C4-2B (cell line): ENCODE measurements around the gene DUSP23.

Source experiments
- ZFX ChIP-seq: fragments of 450-650 bp; IDR thresholded peaks from 2 replicates; pipeline ENCODE4 v1.6.1; 2017
- TF ChIP-seq, protein P1 (sequence below): fragments of 450-650 bp; conservative IDR thresholded peaks from 2 replicates; pipeline ENCODE4 v1.5.1; 2017; ENCODE audit warnings: mild to moderate bottlenecking

- TF ChIP-seq, protein P1, sequence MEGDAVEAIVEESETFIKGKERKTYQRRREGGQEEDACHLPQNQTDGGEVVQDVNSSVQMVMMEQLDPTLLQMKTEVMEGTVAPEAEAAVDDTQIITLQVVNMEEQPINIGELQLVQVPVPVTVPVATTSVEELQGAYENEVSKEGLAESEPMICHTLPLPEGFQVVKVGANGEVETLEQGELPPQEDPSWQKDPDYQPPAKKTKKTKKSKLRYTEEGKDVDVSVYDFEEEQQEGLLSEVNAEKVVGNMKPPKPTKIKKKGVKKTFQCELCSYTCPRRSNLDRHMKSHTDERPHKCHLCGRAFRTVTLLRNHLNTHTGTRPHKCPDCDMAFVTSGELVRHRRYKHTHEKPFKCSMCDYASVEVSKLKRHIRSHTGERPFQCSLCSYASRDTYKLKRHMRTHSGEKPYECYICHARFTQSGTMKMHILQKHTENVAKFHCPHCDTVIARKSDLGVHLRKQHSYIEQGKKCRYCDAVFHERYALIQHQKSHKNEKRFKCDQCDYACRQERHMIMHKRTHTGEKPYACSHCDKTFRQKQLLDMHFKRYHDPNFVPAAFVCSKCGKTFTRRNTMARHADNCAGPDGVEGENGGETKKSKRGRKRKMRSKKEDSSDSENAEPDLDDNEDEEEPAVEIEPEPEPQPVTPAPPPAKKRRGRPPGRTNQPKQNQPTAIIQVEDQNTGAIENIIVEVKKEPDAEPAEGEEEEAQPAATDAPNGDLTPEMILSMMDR, result no peak
- TF ChIP-seq ZFX, result no peak
Observed at GRCh38 chr1:159748370-159748769, 32.4 kb upstream of the DUSP23 start.
